Prostate gland (tissue), 2 donors: ENCODE data around the gene GHRL.

ENCODE experiments used
- POLR2A ChIP-seq: fragments of 450-650 bp; IDR thresholded peaks from one replicate; pipeline ENCODE4 v1.6.1; 2016; ENCODE audit warnings: antibody characterized with exemption, mild to moderate bottlenecking
- POLR2AphosphoS5 ChIP-seq: sonication (generic); formaldehyde crosslinking; IDR thresholded peaks from one replicate; pipeline ENCODE4 v1.6.1; 2017; ENCODE audit warnings: antibody characterized with exemption
- TF ChIP-seq, protein P1 (sequence below), 4 experiments: fragments of 200-600 bp in 2 of 4; fragments of 450-650 bp in 2 of 4; sonication (generic) in 2 of 4; IDR thresholded peaks; 1 replicate in 3 of 4; 2 replicates in 1 of 4; pipeline ENCODE4 v1.5.1; 2016 to 2019; ENCODE audit warnings: antibody characterized with exemption in 4 of 4, mild to moderate bottlenecking in 2 of 4, moderate library complexity in 2 of 4

DNA sequence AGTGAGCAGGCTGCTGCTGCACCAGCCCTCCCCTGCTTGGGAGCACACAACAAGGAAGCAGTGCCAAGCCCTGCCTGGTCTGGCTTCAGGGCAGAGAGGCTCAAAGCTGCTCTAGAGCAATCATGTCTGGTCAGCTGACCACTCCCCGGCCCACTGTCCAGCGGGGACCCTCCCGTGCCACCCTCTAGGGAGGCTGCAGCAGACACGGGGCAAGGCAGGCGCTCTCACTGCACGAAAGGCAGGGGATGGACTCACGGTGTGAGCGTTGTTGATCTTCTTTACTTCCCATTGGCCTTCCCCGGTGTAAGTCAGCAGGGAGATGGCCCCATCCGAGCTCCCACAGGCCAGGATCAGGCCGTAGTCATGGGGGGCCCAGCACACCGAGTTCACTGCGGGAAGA, 19.0 kb upstream of the GHRL start:
- TF ChIP-seq POLR2A (no peak), POLR2AphosphoS5 (no peak)
- TF ChIP-seq, protein P1, sequence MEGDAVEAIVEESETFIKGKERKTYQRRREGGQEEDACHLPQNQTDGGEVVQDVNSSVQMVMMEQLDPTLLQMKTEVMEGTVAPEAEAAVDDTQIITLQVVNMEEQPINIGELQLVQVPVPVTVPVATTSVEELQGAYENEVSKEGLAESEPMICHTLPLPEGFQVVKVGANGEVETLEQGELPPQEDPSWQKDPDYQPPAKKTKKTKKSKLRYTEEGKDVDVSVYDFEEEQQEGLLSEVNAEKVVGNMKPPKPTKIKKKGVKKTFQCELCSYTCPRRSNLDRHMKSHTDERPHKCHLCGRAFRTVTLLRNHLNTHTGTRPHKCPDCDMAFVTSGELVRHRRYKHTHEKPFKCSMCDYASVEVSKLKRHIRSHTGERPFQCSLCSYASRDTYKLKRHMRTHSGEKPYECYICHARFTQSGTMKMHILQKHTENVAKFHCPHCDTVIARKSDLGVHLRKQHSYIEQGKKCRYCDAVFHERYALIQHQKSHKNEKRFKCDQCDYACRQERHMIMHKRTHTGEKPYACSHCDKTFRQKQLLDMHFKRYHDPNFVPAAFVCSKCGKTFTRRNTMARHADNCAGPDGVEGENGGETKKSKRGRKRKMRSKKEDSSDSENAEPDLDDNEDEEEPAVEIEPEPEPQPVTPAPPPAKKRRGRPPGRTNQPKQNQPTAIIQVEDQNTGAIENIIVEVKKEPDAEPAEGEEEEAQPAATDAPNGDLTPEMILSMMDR (IDR thresholded peaks at IDR 0.05) = no peak
